IMR-90 (cell line): ENCODE results near the gene YJU2.

Experiments used
- BHLHE40 ChIP-seq: fragments of 150-350 bp; IDR thresholded peaks from 2 replicates; pipeline ENCODE4 v1.6.1; 2016; ENCODE audit warnings: mild to moderate bottlenecking, low read depth, low read length
- CEBPB ChIP-seq: IDR thresholded peaks from 2 replicates; pipeline ENCODE4 v1.6.1; 2012; ENCODE audit warnings: low read depth, low read length, improper control_type of control experiment
- CHD1 ChIP-seq: IDR thresholded peaks from 2 replicates; pipeline ENCODE4 v1.6.1; 2012; ENCODE audit warnings: low read depth, low read length, improper control_type of control experiment
- CTCF ChIP-seq: conservative IDR thresholded peaks from 2 replicates; pipeline ENCODE4 v1.5.1; 2012; ENCODE audit warnings: mild to moderate bottlenecking, low read depth, low read length, improper control_type of control experiment
- MAFK ChIP-seq: IDR thresholded peaks from 2 replicates; pipeline ENCODE4 v1.6.1; 2012; ENCODE audit warnings: low read depth, low read length, improper control_type of control experiment
- MXI1 ChIP-seq: IDR thresholded peaks from 2 replicates; pipeline ENCODE4 v1.6.1; 2012; ENCODE audit warnings: low read depth, mild to moderate bottlenecking, low read length, moderate library complexity, borderline replicate concordance
- POLR2A ChIP-seq: IDR thresholded peaks from 2 replicates; pipeline ENCODE4 v1.6.1; 2012; ENCODE audit warnings: mild to moderate bottlenecking, low read depth, low read length
- RAD21 ChIP-seq: IDR thresholded peaks from 2 replicates; pipeline ENCODE4 v1.6.1; 2012; ENCODE audit warnings: low read length, improper control_type of control experiment
- RFX5 ChIP-seq: IDR thresholded peaks from 2 replicates; pipeline ENCODE4 v1.8.0; 2012; ENCODE audit warnings: low read depth, mild to moderate bottlenecking, low read length, moderate library complexity
- SMC3 ChIP-seq: fragments of 150-350 bp; IDR thresholded peaks from 2 replicates; pipeline ENCODE4 v1.6.1; 2016; ENCODE audit warnings: low read depth, mild to moderate bottlenecking, antibody characterized with exemption, low read length, moderate library complexity
- TF ChIP-seq, protein P1 (sequence below): fragments of 150-350 bp; IDR thresholded peaks from 2 replicates; pipeline ENCODE4 v1.6.1; 2017; ENCODE audit warnings: mild to moderate bottlenecking, antibody characterized with exemption, low read length, low read depth
- TF ChIP-seq, protein P2 (sequence below): fragments of 150-350 bp; IDR thresholded peaks from 2 replicates; pipeline ENCODE4 v1.6.1; 2016; ENCODE audit warnings: low read depth, mild to moderate bottlenecking, low read length, moderate library complexity, borderline replicate concordance

DNA sequence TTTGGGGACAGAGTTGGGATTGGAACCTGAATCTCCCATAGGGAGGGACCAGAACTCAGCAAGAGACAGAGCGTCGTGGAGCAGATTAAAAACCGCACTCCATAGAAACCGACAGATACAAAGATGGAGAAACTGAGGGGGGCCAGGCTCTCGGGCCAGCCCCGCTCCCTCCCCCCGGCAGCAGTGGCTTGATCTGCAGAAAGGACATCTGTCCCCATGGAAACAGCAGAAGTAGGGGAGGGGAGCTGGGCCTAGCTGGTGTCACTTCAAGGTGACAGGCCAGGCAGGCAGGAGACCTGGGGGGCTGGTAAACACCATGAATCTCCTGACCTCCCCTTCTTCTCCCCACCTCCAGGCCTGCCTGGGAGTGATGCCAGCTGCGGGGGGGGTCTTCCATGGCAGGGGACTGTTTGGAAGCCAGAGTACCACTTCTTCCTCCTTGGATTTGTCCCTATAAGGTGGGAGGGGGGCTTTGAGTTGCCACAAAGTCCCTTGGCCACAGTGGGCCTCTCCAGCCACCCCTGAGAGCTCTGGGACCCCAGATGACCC, 44.4 kb downstream of the YJU2 start:
- TF ChIP-seq CTCF (no peak), POLR2A (no peak), RAD21 (no peak), RFX5 (no peak), CHD1 (no peak), MXI1 (no peak), SMC3 (no peak), CEBPB (no peak), MAFK (no peak), BHLHE40 (no peak)
- TF ChIP-seq, protein P1, sequence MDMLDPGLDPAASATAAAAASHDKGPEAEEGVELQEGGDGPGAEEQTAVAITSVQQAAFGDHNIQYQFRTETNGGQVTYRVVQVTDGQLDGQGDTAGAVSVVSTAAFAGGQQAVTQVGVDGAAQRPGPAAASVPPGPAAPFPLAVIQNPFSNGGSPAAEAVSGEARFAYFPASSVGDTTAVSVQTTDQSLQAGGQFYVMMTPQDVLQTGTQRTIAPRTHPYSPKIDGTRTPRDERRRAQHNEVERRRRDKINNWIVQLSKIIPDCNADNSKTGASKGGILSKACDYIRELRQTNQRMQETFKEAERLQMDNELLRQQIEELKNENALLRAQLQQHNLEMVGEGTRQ: no peak
- TF ChIP-seq, protein P2, sequence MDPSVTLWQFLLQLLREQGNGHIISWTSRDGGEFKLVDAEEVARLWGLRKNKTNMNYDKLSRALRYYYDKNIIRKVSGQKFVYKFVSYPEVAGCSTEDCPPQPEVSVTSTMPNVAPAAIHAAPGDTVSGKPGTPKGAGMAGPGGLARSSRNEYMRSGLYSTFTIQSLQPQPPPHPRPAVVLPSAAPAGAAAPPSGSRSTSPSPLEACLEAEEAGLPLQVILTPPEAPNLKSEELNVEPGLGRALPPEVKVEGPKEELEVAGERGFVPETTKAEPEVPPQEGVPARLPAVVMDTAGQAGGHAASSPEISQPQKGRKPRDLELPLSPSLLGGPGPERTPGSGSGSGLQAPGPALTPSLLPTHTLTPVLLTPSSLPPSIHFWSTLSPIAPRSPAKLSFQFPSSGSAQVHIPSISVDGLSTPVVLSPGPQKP: no peak
